HepG2 (cell line): ENCODE measurements around the gene SMIM13.

ENCODE experiments used
- CTCF ChIP-seq: sonication (generic); formaldehyde crosslinking; IDR thresholded peaks from 2 replicates; pipeline ENCODE4 v1.5.0; 2020; ENCODE audit warnings: mild to moderate bottlenecking, missing genetic modification reagents, moderate library complexity
- MTF1 ChIP-seq: sonication (generic); formaldehyde crosslinking; IDR thresholded peaks from 2 replicates; pipeline ENCODE4 v1.5.0; 2020; ENCODE audit warnings: missing genetic modification reagents
- SRSF4 ChIP-seq: fragments of 200-400 bp; formaldehyde crosslinking; IDR thresholded peaks from one replicate; pipeline ENCODE4 v1.6.1; 2018; ENCODE audit warnings: mild to moderate bottlenecking, low read depth, low read length, moderate library complexity; ENCODE audit not compliant: poor library complexity, severe bottlenecking
- THRA ChIP-seq: sonication (generic); formaldehyde crosslinking; IDR thresholded peaks from 2 replicates; pipeline ENCODE4 v1.4.0; 2020; ENCODE audit warnings: missing genetic modification reagents, borderline replicate concordance
- ZNF3 ChIP-seq: IDR thresholded peaks from 2 replicates; pipeline ENCODE4 v1.7.0; 2017; ENCODE audit warnings: inconsistent platforms
- TF ChIP-seq, protein P1 (sequence below): sonication (generic); formaldehyde crosslinking; IDR thresholded peaks from 2 replicates; pipeline ENCODE4 v1.5.0; 2020; ENCODE audit warnings: missing genetic modification reagents

DNA sequence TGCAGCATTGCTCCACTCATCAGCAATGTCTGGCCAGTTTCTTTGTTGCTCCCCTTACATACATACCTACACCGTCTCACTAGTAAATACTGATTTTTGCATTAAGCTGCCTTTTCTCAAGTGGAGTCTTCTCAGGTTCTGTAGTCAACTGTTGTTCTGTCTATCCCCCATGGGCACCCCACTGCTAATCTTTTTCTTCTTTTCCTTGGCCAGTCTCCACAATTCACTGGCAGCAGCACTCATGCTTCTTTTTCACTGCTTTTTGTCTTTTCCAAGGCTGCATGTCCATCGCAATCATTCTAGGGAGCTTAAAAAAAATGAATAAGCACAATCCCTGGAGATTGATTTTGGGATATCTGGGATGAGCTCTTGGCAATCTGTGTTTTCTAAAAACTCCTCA is 28.2 kb downstream of the SMIM13 start:
- no peak for TF ChIP-seq ZNF3
- no peak for TF ChIP-seq CTCF (CRISPR knock-in tag)
- TF ChIP-seq, protein P1, sequence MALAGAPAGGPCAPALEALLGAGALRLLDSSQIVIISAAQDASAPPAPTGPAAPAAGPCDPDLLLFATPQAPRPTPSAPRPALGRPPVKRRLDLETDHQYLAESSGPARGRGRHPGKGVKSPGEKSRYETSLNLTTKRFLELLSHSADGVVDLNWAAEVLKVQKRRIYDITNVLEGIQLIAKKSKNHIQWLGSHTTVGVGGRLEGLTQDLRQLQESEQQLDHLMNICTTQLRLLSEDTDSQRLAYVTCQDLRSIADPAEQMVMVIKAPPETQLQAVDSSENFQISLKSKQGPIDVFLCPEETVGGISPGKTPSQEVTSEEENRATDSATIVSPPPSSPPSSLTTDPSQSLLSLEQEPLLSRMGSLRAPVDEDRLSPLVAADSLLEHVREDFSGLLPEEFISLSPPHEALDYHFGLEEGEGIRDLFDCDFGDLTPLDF (CRISPR knock-in tag), result no peak
- TF ChIP-seq THRA, result no peak
- TF ChIP-seq MTF1 (CRISPR knock-in tag), result no peak
- TF ChIP-seq SRSF4, result no peak
